ENCODE measurements around the gene SERPINB4. TPM values are rescaled to one million over a fixed set of nuclear protein-coding genes. Genes with fewer than 3 reads are reported as not detected.
A peak's percentile ranks its signal among the peaks of the same experiment; 100 is the strongest.

Gene SERPINB4
- total RNA-seq, 6 experiments from 2014 or later, result not detected

DNA sequence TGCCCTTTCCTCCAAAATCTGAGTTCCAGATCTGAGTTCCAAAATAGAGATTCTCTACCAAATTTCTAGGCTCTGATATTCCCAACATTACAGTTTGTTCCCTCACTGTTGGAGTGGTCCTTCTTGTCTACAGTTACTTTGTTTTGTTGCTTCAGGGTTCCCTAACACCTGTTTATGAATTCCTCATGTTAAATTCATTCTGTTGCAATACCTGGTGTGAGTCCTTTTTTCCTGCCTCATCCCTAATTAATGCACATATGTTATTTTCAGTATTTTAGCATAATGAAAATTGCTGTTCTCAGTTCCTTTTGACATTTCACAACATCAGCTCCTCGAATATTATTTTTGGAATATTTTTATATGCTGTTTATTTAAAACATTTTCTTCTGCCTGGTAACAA lies 40.7 kb downstream of the SERPINB4 start:
- TF ChIP-seq, protein P1, sequence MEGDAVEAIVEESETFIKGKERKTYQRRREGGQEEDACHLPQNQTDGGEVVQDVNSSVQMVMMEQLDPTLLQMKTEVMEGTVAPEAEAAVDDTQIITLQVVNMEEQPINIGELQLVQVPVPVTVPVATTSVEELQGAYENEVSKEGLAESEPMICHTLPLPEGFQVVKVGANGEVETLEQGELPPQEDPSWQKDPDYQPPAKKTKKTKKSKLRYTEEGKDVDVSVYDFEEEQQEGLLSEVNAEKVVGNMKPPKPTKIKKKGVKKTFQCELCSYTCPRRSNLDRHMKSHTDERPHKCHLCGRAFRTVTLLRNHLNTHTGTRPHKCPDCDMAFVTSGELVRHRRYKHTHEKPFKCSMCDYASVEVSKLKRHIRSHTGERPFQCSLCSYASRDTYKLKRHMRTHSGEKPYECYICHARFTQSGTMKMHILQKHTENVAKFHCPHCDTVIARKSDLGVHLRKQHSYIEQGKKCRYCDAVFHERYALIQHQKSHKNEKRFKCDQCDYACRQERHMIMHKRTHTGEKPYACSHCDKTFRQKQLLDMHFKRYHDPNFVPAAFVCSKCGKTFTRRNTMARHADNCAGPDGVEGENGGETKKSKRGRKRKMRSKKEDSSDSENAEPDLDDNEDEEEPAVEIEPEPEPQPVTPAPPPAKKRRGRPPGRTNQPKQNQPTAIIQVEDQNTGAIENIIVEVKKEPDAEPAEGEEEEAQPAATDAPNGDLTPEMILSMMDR (IDR thresholded peaks at IDR 0.05), result no peak
- H3K4me1 Mint-ChIP-seq (ENCODE audit: low read depth), result peaks cover 46% of the 10 kb centered on the region
- H3K27ac Mint-ChIP-seq, result peak overlapping the region; percentile 9; the same call in 1 of the 2 replicates
- no peak overlapping the region for H3K4me3 Mint-ChIP-seq
- no peak for DNase-seq
- no peaks in the 10 kb centered on the region for H3K36me3 Mint-ChIP-seq (ENCODE audit: low read depth)
- H3K27me3 Mint-ChIP-seq (ENCODE audit: insufficient read depth), result no peaks in the 10 kb centered on the region
- H3K9me3 Mint-ChIP-seq, result no peaks in the 10 kb centered on the region

DNA sequence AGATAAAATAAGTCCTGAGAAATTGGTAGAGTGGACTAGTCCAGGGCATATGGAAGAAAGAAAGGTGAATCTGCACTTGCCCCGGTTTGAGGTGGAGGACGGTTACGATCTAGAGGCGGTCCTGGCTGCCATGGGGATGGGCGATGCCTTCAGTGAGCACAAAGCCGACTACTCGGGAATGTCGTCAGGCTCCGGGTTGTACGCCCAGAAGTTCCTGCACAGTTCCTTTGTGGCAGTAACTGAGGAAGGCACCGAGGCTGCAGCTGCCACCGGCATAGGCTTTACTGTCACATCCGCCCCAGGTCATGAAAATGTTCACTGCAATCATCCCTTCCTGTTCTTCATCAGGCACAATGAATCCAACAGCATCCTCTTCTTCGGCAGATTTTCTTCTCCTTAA lies 47.1 kb downstream of the SERPINB4 start:
- no peak overlapping the region for H3K27ac Mint-ChIP-seq
- H3K4me1 Mint-ChIP-seq (ENCODE audit: low read depth), result peaks cover 15% of the 10 kb centered on the region
- no peaks in the 10 kb centered on the region for H3K27me3 Mint-ChIP-seq (ENCODE audit: insufficient read depth)
- no peaks in the 10 kb centered on the region for H3K36me3 Mint-ChIP-seq (ENCODE audit: low read depth)
- TF ChIP-seq, protein P1 (IDR thresholded peaks at IDR 0.05), result no peak
- DNase-seq, result no peak
- H3K4me3 Mint-ChIP-seq, result no peak overlapping the region
- H3K9me3 Mint-ChIP-seq, result no peaks in the 10 kb centered on the region

DNA sequence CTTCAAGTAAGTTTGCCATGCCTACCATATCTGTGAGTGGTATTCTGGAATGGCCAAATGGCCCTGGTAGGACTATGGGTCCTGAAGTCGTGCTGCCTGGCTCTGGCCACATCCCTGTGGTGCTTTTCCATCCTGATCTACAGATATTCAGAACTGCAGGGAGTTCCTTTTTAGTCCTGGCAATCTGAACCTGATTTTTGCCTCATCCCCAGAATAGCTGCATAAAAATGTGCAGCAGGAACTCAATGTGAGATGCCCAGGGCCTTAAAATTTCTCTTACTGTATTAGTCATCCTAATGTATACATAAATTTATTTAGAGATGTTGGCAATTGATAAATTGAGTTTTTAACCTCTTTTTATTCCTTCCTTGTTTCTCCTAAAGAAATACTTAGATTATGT lies 51.6 kb downstream of the SERPINB4 start:
- Mint-ChIP-seq H3K36me3 (ENCODE audit: low read depth) (peaks cover 5% of the 10 kb centered on the region; the same call in 1 of the 2 replicates), H3K27ac (peak overlapping the region; percentile 56; the same call in 1 of the 2 replicates), H3K4me3 (peak overlapping the region; percentile 39), H3K27me3 (ENCODE audit: insufficient read depth) (no peaks in the 10 kb centered on the region), H3K9me3 (no peaks in the 10 kb centered on the region), H3K4me1 (ENCODE audit: low read depth) (peaks cover 33% of the 10 kb centered on the region)
- peak; percentile 31 for DNase-seq
- TF ChIP-seq, protein P1 (IDR thresholded peaks at IDR 0.05), result no peak

DNA sequence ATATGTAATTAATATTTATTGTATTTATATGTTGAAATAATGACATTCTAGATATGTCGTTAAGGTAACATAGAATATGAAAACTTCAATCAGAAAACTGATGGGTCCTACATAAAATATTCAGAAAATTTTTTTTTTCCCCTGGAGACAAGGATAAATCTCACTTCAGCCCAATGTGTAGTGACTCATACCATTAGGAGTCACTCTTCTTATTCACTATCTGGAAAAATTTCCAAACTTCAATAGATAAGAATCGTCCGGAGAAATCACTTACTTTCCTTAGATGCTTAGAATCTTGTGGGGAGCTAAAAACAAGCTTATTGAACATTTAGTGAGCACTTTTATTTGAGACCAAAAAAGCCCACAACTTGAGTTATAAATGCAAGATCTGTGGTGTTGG lies 52.3 kb downstream of the SERPINB4 start:
- H3K27ac Mint-ChIP-seq, result peak overlapping the region; percentile 56

DNA sequence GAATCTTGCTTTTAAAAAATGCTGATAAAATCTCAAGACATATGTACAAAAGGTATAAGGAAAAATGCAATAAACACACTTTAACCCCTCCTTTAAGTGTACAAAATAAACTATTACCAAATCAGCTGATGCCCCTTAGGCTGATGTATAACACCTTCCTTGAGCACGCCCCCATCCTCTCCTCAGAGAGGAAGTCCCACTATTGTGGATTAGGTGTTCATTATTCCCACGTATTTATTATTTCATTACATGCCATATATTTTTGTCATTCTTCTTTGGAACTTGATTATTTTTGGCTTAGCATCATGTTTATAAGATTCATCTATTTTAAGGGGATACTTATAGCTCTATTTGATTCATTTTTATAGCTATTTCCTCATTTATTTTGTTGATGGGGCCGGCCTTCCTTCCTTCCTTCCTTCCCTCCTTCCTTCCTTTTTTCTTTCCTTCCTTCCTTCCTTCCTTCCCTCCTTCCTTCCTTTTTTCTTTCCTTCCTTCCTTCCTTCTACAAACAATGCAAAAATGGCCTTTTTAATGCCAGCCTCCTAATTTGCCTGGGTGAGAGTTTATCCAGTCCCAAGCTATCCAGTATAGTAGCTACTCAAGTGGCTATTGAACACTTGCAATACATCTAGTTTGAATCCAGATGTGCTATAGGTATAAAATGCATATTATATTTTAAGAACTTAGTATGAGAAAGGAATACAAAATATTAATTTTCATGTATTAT lies 52.9 kb downstream of the SERPINB4 start:
- DNase-seq, result no peak
- H3K36me3 Mint-ChIP-seq (ENCODE audit: low read depth), result peaks cover 5% of the 10 kb centered on the region; the same call in 1 of the 2 replicates
- H3K4me1 Mint-ChIP-seq (ENCODE audit: low read depth), result peaks cover 33% of the 10 kb centered on the region
- TF ChIP-seq, protein P1 (IDR thresholded peaks at IDR 0.05), result no peak
- H3K27ac Mint-ChIP-seq, result no peak overlapping the region
- no peak overlapping the region for H3K4me3 Mint-ChIP-seq
- no peaks in the 10 kb centered on the region for H3K9me3 Mint-ChIP-seq
- no peaks in the 10 kb centered on the region for H3K27me3 Mint-ChIP-seq (ENCODE audit: insufficient read depth)

More for the DNA sequence above, 52.3 kb downstream of the SERPINB4 start:
- peak; percentile 45 for DNase-seq
- H3K36me3 Mint-ChIP-seq (ENCODE audit: low read depth), result peaks cover 5% of the 10 kb centered on the region; the same call in 1 of the 2 replicates
- H3K9me3 Mint-ChIP-seq, result no peaks in the 10 kb centered on the region
- TF ChIP-seq, protein P1 (IDR thresholded peaks at IDR 0.05), result no peak
- peak overlapping the region; percentile 51 for H3K4me3 Mint-ChIP-seq
- peaks cover 33% of the 10 kb centered on the region for H3K4me1 Mint-ChIP-seq (ENCODE audit: low read depth)
- no peaks in the 10 kb centered on the region for H3K27me3 Mint-ChIP-seq (ENCODE audit: insufficient read depth)

All from HFFc6 (cell line).